ENCODE results near the gene LDLRAD4.

The LDLRAD4 gene

DNA sequence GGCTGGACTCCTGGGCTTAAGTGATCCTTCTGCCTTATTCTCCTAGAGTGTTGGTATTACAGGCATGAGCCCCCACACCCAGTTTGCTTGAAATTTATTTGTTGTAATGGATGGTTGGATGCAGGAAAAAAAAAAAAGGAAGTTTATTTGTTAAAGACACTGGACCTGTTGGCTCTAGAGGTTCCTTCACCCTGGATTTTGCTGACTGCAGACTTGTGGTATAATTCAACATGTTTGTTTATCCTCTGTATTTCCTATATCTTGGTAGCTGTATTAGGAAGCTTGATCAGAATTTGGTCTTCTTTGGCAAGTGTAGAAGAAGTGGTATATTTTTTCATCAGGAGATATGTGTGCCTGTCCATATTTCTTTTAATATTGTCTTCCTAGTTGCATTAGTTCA, 138.7 kb downstream of the LDLRAD4 start:
- DNase-seq = no peak

DNA sequence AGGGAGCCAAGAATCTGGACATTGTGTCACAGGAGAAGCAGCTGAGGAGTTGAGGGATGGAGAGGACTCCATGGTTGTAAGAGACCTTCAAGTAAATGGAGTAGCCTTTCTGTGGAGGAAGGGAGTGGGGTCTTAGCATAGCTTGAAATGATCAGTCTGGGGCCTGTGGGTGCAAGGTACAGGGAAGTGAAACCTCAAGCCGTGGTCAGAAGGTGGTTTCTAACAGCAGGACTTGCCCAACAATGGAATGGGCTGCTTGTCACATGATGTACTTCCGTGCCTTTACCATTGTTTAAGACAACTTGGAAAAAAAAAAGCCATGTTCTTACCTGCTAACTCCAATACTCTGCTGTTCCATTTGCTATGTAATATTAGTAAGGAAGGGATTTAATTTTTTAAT, 140.7 kb downstream of the LDLRAD4 start:
- no peak for DNase-seq

DNA sequence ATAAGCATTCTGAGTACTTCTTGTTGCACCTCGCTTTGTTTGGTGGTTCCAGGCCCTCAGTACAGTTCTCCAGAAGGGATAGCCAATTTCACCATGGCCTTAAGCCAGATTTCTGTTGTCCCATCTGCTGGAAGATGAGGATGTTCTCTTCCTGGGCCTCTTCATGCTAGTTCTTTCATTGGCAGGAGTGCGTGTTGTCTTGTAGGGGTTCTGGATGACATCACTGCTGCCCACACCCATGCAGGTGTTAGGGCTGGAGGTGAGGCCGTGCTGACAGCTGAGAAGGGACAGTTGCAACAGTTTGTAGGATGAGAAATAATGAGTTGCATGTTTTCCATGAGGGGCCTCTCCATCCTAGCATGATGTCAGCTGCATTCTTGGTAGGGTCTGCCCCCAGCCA, 142.9 kb downstream of the LDLRAD4 start:
- no peak for DNase-seq

DNA sequence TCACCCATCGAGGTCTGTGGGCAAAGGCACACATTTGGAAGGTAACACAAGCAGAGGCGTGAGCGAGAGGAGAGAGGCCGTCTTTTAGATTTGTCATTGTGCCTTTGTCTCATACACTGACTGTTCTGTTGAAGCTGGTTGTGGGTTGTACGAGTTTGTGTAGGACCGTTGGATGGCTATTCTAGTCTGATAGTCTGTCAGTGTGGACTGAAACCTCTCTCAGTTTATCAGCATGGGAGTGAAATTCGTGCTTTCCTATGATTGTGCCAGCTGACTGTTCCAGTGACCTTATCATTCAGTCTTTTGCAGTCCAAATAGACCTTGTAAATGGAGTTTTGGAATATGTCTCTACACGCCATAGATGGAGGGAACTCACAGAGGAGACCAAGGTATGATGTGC, 143.5 kb downstream of the LDLRAD4 start:
- no peak for DNase-seq

DNA sequence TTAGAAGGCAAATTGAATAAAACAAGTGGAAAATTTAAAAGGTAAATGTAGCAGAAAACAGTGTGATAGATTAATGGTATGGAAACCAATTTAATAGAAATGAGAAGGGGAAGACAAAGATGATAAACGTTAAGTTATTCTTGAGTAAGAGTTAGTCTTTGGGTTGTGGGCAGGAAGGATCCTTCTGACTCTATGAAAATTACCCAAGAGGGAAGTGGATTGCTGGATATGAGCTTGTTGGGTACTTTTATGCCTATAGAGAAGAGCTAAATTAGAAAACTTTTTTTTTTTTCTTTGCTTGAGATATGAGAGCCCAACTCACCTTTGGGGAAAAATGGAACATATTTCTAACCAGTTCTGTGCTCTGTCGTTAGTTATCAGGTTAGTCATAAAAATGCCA, 144.0 kb downstream of the LDLRAD4 start:
- no peak for DNase-seq

DNA sequence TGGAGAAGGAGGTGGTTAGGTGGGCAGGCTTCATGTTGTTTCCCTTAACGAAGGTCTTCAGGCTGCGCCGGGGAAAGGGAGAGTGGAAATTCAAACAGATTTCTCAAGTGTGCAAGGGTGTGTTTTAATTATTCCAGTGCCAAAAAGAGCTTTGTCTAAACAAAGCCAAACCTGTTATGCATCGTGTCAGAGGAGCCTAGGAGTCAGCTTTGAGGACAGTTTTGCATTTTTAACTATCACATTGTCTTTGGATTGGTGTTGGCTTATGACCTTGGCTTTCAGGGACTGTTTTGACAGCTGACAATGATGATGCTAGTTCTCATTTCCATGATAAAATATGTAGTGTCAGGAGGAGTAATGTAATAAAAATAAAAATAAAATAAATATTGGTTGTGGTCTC, 144.8 kb downstream of the LDLRAD4 start:
- no peak for DNase-seq

DNA sequence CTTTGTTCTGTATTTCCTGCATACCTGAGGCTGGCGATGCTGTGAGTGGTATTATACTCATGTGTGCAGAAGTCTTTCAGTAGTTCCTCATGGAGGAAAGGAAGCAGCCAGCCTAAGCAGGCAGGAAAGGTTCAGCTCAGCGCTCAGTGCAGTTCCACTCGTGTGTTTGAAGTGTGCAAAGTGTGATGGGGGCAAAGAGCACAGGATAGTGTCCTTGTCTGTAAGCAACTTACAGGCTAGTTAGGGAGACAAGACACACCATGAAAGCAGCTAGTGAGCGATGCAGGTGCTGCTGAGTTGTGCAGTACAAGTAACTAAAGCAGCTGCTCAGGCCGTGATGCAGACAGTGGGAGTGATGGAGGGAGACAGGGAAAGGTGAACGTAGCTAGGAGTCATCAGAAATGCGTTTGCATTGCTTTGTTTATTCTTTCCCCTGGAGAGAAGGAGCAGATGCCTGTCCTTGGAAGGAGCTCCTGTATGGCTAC, 146.2 kb downstream of the LDLRAD4 start:
- DNase-seq = no peak

DNA sequence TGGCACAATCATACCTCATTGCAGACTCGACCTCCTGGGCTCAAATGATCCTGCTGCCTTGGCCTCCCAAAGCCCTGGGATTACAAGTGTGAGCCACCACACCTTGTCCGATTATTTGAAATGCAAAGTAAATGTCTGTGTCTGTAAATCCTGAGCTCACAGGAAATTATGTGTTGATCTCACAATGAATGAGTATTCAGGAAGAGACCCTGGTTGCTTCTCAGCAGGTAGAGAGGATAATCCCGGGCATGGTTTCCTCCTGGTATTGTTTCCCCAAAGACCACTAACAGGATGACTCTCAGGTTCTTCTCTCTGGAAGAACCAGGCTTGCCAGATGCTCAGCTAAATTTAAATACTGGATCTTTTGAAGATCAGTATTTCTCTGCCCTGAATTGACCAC, 147.6 kb downstream of the LDLRAD4 start:
- no peak for DNase-seq

DNA sequence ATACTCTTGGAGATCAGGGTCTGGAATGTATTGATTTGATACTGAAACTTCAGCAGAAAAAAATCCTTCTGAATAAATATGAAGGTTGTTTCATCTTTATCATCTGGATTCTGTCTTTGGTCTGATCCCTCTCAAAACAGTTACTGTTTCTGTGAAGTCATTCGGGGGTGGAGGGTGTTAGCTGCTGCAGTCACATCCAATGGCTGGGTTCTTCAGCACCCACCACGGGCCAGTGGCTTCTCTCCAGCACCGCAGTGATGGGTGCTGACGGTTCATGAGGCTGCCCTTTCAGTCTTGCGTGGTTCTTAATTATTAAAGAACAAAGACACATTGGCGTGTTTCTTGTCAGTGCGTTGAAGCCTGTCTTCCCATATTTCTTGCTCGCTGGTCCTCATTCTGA, 148.0 kb downstream of the LDLRAD4 start:
- no peak for DNase-seq

DNA sequence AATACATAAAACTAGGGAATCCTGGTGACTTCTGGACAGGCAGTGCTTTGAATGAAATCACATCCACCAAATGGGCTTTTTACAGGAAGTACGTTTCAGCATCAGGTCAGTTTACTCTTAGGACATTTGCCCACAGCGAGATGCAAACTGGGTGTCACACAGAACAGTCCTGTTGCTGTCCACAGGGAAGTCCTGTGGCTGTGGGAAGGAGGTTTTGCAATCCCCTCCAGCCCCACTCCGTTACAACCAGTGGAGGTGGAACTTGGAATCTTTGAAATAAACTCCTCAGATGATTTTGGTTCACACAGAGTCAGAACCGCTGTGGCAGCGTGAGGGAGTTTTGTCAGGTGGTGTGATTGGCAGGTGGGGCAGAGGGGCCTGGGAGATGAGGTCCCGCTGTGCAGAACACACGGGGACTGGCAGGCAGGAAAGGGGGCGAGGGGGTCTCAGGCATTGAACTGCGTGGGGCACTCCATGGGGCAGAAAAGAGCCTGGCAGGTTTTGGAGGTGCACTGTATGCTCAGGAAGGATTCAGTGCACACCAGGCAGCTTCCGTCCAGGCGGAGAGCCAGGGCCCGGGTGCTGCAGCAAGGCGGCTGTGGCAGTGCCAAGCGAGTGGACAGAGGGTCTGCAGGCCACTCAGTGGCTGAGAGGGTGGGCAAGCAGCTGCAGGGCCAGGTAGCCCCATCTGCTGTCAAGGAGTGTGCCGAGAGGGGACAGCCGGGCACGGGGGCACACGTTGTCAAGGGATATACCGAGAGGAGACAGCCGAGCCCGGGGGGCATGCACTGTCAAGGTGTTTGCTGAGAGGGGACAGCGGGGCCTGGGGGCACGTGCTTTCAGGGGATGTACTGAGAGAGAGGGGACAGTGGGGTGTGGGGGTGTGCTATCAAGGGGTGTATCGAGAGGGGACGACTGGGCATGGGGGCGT, 148.7 kb downstream of the LDLRAD4 start:
- no peak for DNase-seq

DNA sequence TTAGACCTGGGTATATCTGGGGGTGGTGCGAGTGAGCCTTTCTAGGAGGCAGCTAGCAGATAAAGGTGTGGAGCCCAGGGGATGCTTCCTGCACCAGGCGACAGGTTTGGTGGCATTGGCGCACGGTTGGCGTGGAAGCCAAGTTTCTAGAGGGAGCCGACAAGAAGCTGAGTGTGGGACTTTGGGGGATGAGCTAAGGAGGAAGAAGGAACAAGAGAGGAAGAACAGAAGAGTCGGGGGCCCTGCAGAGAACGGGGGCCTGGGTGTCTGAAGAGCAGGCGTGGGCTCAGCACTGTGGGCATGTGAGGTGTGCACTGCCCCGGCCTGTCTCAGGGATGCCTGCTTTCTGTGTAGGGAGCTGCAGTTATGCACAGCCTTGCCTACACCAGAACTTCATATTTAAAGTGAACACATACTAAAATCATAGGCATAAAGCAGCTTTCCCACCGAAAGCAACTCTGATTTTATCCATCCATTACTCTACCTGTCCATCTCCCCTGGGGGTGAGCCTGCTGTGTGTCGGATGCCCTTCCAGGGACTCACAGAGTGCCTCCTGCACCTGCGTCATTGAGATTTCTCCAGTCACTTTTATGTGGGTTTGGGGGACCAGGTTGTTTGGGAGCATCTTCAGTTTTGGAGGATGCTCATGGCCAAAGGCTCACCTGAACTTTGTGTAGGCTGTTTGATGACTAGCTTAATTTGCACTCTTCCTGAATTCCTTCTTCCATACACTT, 149.7 kb downstream of the LDLRAD4 start:
- DNase-seq = no peak

DNA sequence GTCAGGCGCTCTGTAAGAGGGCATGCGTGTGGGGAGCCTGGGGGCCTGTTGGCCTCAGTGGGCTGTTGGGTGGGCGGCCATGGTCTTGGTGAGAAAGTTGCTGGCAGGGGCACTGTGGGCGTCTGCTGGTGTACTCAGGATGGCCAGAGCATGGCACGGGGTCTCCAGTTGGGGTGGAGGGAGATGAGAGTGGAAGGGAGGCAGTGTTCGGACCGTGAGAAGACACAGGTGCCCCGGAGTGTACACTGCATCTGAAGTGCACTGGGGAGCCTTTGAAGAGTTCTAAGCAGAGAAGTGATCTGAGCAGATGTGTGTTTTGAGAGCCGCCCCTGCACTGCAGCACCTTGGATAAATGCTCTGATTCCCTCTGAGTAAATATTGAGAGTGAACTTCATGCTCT, 150.8 kb downstream of the LDLRAD4 start:
- DNase-seq = no peak

DNA sequence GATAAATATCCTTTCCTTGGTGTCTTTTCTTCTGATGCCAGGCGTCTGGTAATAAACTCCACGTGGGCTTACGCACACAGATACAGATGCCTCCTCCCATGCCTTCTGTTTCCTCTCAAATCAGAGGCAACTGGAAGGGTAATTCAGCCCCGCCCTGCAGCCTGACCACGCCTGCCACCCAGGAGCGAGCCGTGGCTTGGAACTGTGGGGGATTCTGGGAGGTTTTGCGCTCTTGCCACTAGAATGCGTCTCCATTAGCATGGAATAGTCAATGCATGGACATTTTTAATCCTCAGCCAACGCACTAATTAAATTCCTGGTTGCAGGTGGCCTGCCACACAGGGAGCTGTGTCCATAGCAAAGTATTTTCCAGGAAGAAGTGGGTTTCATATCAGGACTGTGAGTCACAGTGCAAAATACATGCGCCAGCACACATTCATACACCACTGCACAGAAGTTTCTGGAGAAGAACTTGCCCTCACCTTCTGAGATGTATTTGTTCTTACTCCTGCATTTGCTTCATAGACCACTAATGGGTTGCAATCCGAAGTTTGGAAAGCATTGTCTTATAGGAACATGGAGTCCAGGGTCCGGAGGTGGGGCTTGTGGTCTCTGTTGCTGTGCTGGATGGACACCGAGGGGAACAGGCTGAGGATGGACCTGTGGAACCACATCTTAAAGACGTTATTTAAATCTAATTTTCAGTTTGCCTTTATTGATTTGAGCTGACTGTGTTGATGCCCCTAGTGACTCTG, 151.4 kb downstream of the LDLRAD4 start:
- DNase-seq = no peak

DNA sequence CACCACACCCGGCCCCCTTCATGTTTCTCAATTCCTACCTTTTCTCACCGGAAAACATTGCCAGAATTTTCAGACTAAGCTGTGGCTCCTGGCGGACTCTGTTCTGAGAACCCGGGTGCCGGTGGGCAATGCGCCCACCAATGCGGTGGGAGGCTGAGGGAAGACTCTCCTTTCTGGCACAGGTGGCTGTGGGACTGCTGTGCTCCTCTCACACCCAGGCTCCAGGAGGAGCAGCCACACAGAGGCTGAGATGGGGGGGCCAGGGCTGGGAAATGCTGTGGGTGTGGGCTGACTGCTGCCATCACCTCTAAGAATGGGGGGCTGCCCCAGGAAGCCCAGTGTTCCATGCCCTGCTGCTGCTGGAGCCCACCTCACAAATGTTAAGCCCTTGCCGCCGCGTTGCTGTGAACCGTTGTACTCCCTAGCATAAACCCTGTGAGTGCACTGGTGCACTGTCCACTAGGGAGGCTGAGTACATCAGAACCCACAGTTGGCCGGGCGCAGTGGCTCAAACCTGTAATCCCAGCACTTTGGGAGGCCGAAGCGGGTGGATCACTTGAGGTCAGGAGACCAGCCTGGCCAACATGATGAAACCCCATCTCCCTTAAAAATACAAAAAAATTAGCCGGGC, 152.6 kb downstream of the LDLRAD4 start:
- no peak for DNase-seq

DNA sequence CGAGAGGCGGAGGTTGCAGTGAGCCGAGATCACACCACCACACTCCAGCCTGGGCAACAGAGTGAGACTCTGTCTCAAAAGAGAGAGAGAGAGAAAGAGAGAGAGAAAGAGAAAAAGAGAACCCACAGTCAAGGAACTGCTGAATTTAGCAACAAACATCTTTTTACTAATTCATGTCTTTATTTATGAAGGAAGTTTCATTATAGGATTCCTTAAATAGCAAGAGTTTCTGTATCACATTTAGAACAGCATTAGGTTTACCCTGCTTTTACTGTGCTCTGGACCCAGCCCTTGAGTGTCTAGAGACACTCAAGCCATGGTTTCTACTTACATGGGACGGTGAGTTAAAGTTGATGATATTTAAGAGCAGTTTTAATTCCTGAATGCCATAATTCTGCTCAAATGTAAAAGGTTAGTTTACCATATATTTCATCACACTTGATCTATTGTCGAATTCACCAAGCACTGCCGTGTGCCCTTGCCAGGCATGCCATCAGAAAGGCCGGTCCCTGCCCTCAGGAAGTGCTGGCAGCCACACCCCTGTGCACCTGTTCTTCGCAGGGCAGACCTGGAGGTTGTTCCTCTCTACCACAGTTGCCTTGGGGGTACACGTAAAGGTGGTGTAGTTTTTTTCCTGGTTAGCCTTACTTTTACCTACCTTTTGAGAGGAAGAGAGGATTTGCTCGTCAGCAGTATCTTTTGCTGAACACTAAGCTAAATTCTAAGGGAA, 153.3 kb downstream of the LDLRAD4 start:
- DNase-seq = no peak

DNA sequence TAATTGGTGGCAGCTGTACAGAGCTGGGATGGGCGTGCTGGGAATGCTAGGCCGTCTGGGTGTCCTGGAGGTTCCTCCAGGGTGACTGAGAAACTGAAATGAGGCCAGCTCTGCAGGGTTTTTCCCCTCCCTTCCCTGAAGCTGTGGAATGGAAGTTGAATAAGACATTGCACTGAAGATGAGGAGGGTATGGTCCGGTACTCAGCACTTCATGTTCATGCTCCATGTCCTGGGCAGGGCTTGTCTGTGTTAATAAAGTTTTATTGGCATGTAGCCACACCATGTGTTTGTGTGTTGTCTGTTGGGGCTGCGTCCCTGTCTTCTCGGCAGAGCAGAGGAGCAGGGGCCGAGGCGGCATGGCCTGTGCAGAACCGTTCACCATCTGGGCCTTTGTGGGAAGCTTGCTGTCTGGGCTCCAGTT, 154.0 kb downstream of the LDLRAD4 start:
- DNase-seq = no peak

DNA sequence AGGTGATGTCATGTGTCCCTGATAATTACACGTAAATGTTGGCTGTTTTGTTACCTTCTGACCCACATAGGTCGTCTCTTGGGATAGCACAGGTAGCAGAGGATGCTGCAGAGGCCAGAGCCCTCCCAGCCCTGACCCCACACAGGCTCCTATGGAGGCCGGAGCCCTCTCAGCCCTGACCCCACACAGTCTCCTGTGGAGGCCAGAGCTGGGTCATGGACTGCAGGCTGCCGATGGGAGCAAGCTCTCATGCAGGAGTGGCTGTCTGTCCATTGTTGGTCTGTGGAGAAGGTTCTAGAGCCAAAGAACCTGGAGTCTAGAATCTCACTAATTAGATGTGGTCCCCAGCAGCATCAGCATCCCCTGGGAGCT, 155.5 kb downstream of the LDLRAD4 start:
- DNase-seq = no peak

DNA sequence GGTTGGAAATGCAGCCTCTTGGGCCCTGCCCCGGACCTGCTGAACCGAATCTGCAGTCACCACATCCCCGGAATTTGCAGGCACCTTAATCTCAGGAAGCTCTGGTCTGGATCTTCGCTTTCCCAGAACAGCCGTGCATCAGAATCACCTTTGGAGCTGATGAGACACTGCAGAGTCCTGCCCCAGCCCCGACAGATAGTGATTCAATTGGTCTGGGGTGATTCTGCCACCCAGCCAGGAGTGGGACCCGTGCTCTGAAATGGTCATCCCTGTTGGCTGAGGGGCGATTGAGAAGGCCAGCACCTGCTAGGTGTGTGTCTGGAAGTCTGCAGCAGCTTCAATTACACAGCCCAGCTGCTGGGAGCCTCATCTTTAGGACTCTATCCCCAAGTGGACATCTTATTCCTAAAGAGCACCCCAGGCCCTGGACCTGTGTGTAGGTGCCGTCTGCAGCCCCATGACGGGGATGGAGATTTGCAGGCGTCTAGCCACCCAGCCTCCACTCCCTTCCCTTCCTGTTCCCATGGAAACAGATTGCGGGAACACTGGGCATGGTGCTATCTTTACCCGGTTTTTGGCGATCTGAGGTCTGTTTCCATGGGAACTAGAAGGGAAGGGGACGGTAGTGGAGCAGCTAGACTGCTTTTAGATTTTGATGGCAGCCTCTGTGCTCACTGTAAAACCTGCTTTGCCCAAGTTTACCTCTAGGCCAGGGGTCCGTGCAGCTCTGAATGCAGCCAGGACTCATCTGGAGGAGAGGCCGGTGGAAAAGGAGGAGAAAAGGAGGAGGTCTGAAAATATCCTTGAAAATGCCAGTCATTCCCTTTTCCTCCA, 156.1 kb downstream of the LDLRAD4 start:
- DNase-seq = no peak

DNA sequence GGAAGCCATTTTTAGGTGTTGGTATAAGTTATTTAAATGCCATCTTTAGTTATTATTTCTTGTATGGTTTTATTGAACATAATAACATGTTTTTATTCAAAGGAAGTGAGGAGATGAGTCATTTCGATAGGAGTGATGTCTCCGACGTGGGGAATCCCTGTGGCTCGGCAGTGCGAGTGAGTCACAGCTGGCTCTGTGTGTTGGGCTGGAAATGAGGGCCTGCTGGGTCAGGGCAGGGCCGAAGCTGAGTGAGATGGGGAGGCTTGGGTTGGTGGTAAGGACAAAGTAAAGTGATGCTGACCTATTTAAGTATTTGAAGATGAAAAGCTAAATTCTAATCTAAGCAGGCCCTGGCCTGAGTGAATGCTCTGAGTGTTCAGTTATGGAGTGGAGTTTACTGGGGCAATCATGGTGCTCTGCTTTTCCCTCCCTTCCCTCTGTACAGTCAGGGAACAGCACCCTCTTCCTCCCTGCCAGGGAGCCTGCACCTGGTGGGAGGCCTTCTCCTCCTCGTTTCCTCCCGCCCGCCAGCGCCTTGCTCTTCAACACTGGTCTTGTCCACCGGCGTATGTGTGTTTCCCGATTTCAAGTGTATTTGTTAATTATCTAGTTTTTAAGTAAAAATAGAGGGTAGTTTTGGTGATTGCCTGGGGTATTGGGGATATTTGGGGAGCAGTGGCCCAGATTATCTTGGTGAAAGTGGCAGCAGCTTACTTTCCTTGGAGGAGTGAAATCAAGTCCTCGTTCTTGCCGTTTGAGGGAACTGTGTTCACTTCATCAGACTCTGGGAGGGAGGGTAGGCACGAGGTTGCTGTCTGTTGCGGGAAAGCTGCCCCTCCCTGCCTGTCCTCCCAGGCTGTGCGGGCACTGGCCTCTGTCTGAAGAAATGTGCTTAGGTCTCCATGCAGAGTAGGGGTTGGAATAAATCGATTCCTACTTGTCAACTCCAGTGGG, 157.0 kb downstream of the LDLRAD4 start:
- peak; percentile 77 to 79 for DNase-seq

DNA sequence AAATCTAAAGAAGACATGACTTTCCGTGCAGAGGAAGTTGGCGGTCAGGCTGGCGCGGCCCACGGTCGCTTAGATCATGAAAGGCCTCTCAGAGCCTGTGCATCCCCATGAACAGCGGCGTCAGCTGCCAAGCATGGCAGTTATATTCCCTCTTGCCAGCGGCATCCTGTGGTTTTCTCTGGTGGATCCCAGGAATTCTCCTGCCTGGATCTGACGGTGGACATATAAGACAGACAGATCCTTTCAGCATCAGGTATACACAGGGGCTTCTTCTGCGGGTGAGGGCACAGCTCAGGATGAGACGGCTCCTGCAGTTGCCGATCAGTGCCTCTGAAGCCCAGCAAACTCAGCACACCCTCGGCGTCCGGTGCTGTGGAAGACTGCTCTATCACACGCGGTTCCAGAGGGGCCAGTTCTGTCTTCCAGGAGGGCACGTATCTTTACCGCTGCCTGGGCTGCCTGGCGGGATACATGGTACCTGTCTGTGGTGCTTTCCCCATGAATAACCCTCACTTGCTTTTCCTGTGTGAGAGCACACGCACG, 157.8 kb downstream of the LDLRAD4 start:
- DNase-seq = peak; percentile 58 to 64
